ENCODE measurements around the gene ISLR2. TPM values are rescaled to one million over a fixed set of nuclear protein-coding genes. Genes with fewer than 3 reads are reported as not detected.

Gene ISLR2
- total RNA-seq, 1 experiment from 2014 or later: not detected

GRCh38 chr15:74128785-74129585 is 1.4 kb upstream of the ISLR2 start:
- CTCF ChIA-PET: interaction anchor here (1.0 to 2.4 kb wide), 2 partner anchors 15 to 179 kb away, joined by 3 to 22 read pairs; no protein-coding TSS in a partner anchor
- no peak for TF ChIP-seq CTCF (IDR thresholded peaks at IDR 0.05; ENCODE audit: insufficient read depth in 1 of 2, low read depth in 1 of 2, low read length in 1 of 2, severe bottlenecking in 1 of 2, unreplicated experiment in 1 of 2)
- no TSS peak for BruUV-seq (replicated peaks)
- H3K27me3 ChIP-seq (replicated peaks; ENCODE audit: control insufficient read depth, insufficient read depth, low read length): peaks cover 4% of the 10 kb centered on the region
- Mint-ChIP-seq H3K9me3 (ENCODE audit: unreplicated experiment) (no peaks in the 10 kb centered on the region), H3K36me3 (ENCODE audit: insufficient read depth, unreplicated experiment) (no peaks in the 10 kb centered on the region), H3K4me1 (ENCODE audit: low read depth, unreplicated experiment) (no peaks in the 10 kb centered on the region), H3K4me3 (ENCODE audit: unreplicated experiment) (no peak overlapping the region), H3K27me3 (ENCODE audit: insufficient read depth, unreplicated experiment) (peaks cover 47% of the 10 kb centered on the region), H3K27ac (ENCODE audit: unreplicated experiment) (no peak overlapping the region)
- DNase-seq: no peak
- H3K4me1 ChIP-seq: no peaks in the 10 kb centered on the region
- intact Hi-C loops (cut with micrococcal nuclease; ENCODE audit: unreplicated experiment): no loop called here
- POLR2A ChIA-PET: no interaction called here
- no peaks in the 10 kb centered on the region for H3K36me3 ChIP-seq (ENCODE audit: control insufficient read depth, insufficient read depth, low read length)
- H3K9me3 ChIP-seq: no peaks in the 10 kb centered on the region
- H3K4me3 ChIP-seq (ENCODE audit: low read depth, low read length): no peak overlapping the region

- no TSS peak for BruUV-seq (replicated peaks)
- Histone ChIP-seq H3K4me3 (ENCODE audit: low read depth, low read length) (no peak overlapping the region), H3K27me3 (replicated peaks; ENCODE audit: control insufficient read depth, insufficient read depth, low read length) (peaks cover 4% of the 10 kb centered on the region), H3K36me3 (ENCODE audit: control insufficient read depth, insufficient read depth, low read length) (no peaks in the 10 kb centered on the region), H3K4me1 (no peaks in the 10 kb centered on the region), H3K9me3 (no peaks in the 10 kb centered on the region)
- CTCF ChIA-PET: interaction anchor here (2.4 kb wide), 1 partner anchor 178 kb away, joined by 22 read pairs; no protein-coding TSS in a partner anchor
- no peaks in the 10 kb centered on the region for H3K9me3 Mint-ChIP-seq (ENCODE audit: unreplicated experiment)
- H3K4me3 Mint-ChIP-seq (ENCODE audit: unreplicated experiment): no peak overlapping the region
- H3K36me3 Mint-ChIP-seq (ENCODE audit: insufficient read depth, unreplicated experiment): no peaks in the 10 kb centered on the region
- no peak for DNase-seq
- H3K27me3 Mint-ChIP-seq (ENCODE audit: insufficient read depth, unreplicated experiment): peaks cover 47% of the 10 kb centered on the region
- H3K4me1 Mint-ChIP-seq (ENCODE audit: low read depth, unreplicated experiment): no peaks in the 10 kb centered on the region
- no peak for TF ChIP-seq CTCF (IDR thresholded peaks at IDR 0.05; ENCODE audit: insufficient read depth in 1 of 2, low read depth in 1 of 2, low read length in 1 of 2, severe bottlenecking in 1 of 2, unreplicated experiment in 1 of 2)
- intact Hi-C loops (cut with micrococcal nuclease; ENCODE audit: unreplicated experiment): no loop called here
- no peak overlapping the region for H3K27ac Mint-ChIP-seq (ENCODE audit: unreplicated experiment)
- POLR2A ChIA-PET: no interaction called here
Observed at GRCh38 chr15:74129586-74130154, 716 bp upstream of the ISLR2 start.

- POLR2A ChIA-PET: no interaction called here
- no peaks in the 10 kb centered on the region for H3K9me3 Mint-ChIP-seq (ENCODE audit: unreplicated experiment)
- Histone ChIP-seq H3K9me3 (no peaks in the 10 kb centered on the region), H3K36me3 (ENCODE audit: control insufficient read depth, insufficient read depth, low read length) (no peaks in the 10 kb centered on the region), H3K4me1 (no peaks in the 10 kb centered on the region), H3K27me3 (replicated peaks; ENCODE audit: control insufficient read depth, insufficient read depth, low read length) (peaks cover 4% of the 10 kb centered on the region), H3K4me3 (ENCODE audit: low read depth, low read length) (no peak overlapping the region)
- no TSS peak for BruUV-seq (replicated peaks)
- TF ChIP-seq CTCF (IDR thresholded peaks at IDR 0.05; ENCODE audit: insufficient read depth in 1 of 2, low read depth in 1 of 2, low read length in 1 of 2, severe bottlenecking in 1 of 2, unreplicated experiment in 1 of 2): no peak
- H3K27me3 Mint-ChIP-seq (ENCODE audit: insufficient read depth, unreplicated experiment): peaks cover 44% of the 10 kb centered on the region
- DNase-seq: no peak
- H3K4me1 Mint-ChIP-seq (ENCODE audit: low read depth, unreplicated experiment): no peaks in the 10 kb centered on the region
- intact Hi-C loops (cut with micrococcal nuclease; ENCODE audit: unreplicated experiment): no loop called here
- CTCF ChIA-PET: no interaction called here
- H3K4me3 Mint-ChIP-seq (ENCODE audit: unreplicated experiment): no peak overlapping the region
- H3K27ac Mint-ChIP-seq (ENCODE audit: unreplicated experiment): no peak overlapping the region
- no peaks in the 10 kb centered on the region for H3K36me3 Mint-ChIP-seq (ENCODE audit: insufficient read depth, unreplicated experiment)
Observed at GRCh38 chr15:74130849-74131627, 652 bp downstream of the ISLR2 start.

Measured in Caco-2 (cell line).